Effector memory CD8-positive, alpha-beta T cell (primary cell): ENCODE results near the gene MPHOSPH9.

ENCODE experiments used
- ATAC-seq: fragments of 150-1000 bp; cut with Tn5 transposase; replicated peaks from 2 replicates; pipeline ENCODE4 v1.10.0; 2021; ENCODE audit warnings: mild to moderate bottlenecking, moderate library complexity
- DNase-seq, 3 experiments: peaks; one replicate each; pipeline ENCODE4 v3.0.0; 2021
- H3K27ac Mint-ChIP-seq, 2 donors: one replicate each; pipeline ENCODE4 v1.8.0; 2022; ENCODE audit warnings: mild to moderate bottlenecking in 2 of 2, mixed read lengths in 2 of 2, moderate library complexity in 2 of 2
- H3K27me3 Mint-ChIP-seq, 2 donors: one replicate each; pipeline ENCODE4 v1.8.0; 2022; ENCODE audit warnings: mixed read lengths in 2 of 2
- H3K36me3 Mint-ChIP-seq: one replicate; pipeline ENCODE4 v1.8.0; 2022; ENCODE audit warnings: mild to moderate bottlenecking, moderate library complexity, mixed read lengths; ENCODE audit not compliant: insufficient read depth
- H3K4me1 Mint-ChIP-seq, 2 donors: one replicate each; pipeline ENCODE4 v1.8.0; 2022; ENCODE audit warnings: low read depth in 2 of 2, mixed read lengths in 2 of 2
- H3K4me3 Mint-ChIP-seq, 2 donors: one replicate each; pipeline ENCODE4 v1.8.0; 2022; ENCODE audit warnings: mild to moderate bottlenecking in 2 of 2, mixed read lengths in 2 of 2, moderate library complexity in 2 of 2
- H3K9me3 Mint-ChIP-seq, 2 donors: one replicate each; pipeline ENCODE4 v1.8.0; 2022; ENCODE audit warnings: mixed read lengths in 2 of 2
- total RNA-seq, 9 experiments: gene quantifications; one replicate each; lab custom pipeline; 2026; lab: John Stamatoyannopoulos, UW

MPHOSPH9 gene, protein sequence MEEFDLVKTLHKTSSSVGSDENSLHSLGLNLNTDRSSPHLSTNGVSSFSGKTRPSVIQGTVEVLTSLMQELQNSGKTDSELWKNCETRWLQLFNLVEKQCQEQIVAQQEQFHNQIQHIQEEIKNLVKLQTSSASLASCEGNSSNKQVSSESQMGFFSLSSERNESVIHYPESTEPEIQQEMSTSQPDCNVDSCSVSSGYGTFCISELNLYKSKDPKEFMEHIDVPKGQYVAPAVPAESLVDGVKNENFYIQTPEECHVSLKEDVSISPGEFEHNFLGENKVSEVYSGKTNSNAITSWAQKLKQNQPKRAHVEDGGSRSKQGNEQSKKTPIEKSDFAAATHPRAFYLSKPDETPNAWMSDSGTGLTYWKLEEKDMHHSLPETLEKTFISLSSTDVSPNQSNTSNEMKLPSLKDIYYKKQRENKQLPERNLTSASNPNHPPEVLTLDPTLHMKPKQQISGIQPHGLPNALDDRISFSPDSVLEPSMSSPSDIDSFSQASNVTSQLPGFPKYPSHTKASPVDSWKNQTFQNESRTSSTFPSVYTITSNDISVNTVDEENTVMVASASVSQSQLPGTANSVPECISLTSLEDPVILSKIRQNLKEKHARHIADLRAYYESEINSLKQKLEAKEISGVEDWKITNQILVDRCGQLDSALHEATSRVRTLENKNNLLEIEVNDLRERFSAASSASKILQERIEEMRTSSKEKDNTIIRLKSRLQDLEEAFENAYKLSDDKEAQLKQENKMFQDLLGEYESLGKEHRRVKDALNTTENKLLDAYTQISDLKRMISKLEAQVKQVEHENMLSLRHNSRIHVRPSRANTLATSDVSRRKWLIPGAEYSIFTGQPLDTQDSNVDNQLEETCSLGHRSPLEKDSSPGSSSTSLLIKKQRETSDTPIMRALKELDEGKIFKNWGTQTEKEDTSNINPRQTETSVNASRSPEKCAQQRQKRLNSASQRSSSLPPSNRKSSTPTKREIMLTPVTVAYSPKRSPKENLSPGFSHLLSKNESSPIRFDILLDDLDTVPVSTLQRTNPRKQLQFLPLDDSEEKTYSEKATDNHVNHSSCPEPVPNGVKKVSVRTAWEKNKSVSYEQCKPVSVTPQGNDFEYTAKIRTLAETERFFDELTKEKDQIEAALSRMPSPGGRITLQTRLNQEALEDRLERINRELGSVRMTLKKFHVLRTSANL
- 74.8 to 143 (median 93.8) reads per million in 9 experiments for total RNA-seq

DNA sequence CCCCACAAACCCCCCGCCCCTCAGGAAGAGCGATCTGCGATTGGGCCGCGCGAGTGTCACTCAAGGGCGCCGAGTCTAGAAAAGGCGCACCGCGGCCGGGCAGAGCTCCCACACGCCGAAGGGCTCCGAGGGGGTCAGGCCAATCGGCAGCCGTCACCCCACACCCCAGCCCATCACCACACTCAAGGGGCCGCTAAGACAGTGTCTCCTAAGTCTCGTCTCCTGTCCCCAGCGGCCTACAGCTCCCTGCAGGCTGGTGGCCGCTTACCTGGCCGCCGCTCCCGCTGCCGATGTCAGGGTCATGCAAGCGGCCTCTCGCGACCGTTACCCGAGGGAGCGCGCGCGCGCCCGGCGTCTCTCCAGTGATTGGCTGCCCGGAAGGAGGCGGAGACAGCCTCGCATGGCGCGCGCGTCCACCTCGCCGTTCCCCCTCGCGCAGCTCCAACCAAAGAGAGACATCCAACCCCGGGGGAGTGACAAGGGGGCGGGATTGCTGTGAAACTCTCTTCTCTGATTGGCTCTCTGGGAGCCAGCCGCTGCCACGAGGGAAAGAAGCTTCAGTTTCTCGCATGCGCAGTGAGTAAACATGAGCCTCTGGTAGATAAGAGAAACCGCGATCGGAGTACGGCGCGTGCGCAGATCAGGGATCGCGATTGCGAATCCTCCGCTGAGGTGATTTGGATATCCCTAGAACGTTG is at the start of gene MPHOSPH9, which contains the start of gene MTRFR:
MPHOSPH9 (minus strand) TSS at position 335 of the 698 bp plus-strand sequence. CDS start 2,777 bp downstream, outside the sequence.
MTRFR (plus strand) TSS at position 630 of the 698 bp plus-strand sequence. CDS start 20,239 bp downstream, outside the sequence.
- DNase-seq, result peak; percentile 98
- H3K4me1 Mint-ChIP-seq, result peaks cover 53 to 58% of the 10 kb centered on the region in 2 donors
- ATAC-seq, result peak; percentile 90
- H3K36me3 Mint-ChIP-seq, result peaks cover 34% of the 10 kb centered on the region
- no peaks in the 10 kb centered on the region for H3K9me3 Mint-ChIP-seq
- peak within 1 kb of the TSS; percentile 97 to 100 for H3K27ac Mint-ChIP-seq
- peak within 1 kb of the TSS; percentile 92 to 100 for H3K4me3 Mint-ChIP-seq
- H3K27me3 Mint-ChIP-seq, result no peaks in the 10 kb centered on the region

DNA sequence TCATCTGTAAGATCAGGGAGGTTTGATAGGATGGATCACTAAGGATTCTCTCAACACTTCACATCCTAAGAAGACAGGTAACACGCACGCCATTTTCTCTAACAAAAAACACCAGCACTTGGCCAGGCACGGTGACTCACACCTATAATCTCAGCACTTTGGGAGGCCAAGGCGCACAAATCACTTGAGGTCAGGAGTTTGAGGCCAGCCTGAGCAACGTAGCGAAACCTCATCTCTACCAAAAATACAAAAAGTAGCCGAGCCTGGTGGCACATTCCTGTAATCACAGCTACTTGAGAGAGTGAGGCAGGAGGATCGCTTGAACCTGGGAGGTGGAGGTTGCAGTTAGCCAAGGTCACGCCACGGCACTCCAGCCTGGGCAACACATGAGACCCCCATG is 49.2 kb upstream of the MPHOSPH9 start:
- H3K27ac Mint-ChIP-seq, result no peak overlapping the region
- ATAC-seq (no peak), DNase-seq (no peak)
- H3K36me3 Mint-ChIP-seq, result no peaks in the 10 kb centered on the region
- no peaks in the 10 kb centered on the region for H3K9me3 Mint-ChIP-seq
- peaks cover 0 to 2% of the 10 kb centered on the region in 2 donors for H3K4me1 Mint-ChIP-seq
- H3K27me3 Mint-ChIP-seq, result no peaks in the 10 kb centered on the region
- H3K4me3 Mint-ChIP-seq, result no peak overlapping the region

DNA sequence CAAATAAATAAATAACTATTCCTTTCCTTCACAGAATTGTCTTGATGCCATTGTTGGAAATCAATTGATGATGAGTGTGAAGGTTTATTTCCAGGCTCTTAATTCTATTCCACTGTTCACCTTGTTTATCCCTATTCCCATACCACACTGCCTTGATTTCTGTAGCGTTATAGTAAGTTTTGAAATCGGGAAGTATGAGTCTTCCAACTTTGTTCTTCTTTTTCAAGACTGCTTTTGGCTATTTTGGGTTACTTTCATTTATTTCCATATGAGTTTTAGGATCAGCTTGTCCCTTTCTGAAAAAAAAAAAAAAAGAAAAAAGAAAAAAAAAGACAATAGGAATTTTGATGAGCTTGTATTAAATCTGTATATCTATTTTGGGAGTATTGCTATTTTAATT is 48.0 kb upstream of the MPHOSPH9 start:
- no peak for ATAC-seq
- Mint-ChIP-seq H3K36me3 (no peaks in the 10 kb centered on the region), H3K9me3 (no peaks in the 10 kb centered on the region), H3K27ac (no peak overlapping the region), H3K4me1 (peaks cover 0 to 2% of the 10 kb centered on the region in 2 donors), H3K4me3 (no peak overlapping the region), H3K27me3 (no peaks in the 10 kb centered on the region)
- DNase-seq, result no peak

DNA sequence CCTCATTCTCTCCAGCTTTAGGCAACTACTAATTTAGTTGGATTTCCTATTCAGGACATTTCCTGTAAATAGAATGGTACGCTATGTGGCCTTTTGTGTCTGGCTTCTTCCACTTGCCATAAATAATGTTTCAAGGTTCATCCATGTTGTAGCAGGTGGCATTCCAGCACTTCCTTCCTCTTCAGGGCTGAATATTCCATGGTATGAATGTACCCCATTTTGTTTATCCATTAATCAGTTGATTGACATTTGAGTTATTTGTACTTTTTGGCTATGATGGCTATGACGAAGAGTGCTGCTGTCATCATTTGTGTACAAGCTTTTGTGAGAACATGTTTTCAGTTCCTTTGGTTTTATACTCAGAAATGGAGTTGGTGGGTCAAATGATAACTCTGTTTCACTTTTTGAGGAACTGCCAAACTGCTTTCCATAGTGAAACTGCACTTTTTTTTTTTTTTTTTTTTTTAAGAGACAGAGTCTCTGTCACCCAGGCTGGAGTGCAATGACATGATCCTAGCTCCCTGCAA is 45.2 kb upstream of the MPHOSPH9 start:
- no peak overlapping the region for H3K27ac Mint-ChIP-seq
- DNase-seq, result no peak
- no peaks in the 10 kb centered on the region for H3K9me3 Mint-ChIP-seq
- ATAC-seq, result no peak
- peaks cover 0 to 2% of the 10 kb centered on the region in 2 donors for H3K4me1 Mint-ChIP-seq
- no peak overlapping the region for H3K4me3 Mint-ChIP-seq
- no peaks in the 10 kb centered on the region for H3K36me3 Mint-ChIP-seq
- H3K27me3 Mint-ChIP-seq, result no peaks in the 10 kb centered on the region

DNA sequence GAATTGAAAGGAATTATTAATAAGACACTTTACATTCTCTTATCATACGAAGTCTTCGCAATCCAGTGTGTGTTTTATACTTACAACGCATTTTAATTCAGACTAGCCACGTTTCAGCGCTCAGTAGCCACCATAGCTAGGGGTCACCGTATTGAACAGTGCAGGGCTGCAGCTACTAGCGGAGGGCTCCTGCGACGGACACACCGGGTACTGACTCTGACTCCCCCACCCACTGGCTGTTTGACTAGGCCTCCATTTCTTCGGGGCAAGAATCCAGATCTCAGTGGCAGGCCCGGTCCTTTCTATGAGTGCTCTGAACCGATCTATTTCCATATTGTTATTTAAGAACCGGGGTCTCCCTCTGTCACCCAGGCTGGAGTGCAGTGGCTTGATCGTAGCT is 40.2 kb upstream of the MPHOSPH9 start:
- no peak for ATAC-seq
- peak overlapping the region; percentile 52 to 58 for H3K4me3 Mint-ChIP-seq
- no peak for DNase-seq
- H3K4me1 Mint-ChIP-seq, result peaks cover 4 to 9% of the 10 kb centered on the region in 2 donors
- peaks cover 7% of the 10 kb centered on the region for H3K36me3 Mint-ChIP-seq
- no peaks in the 10 kb centered on the region for H3K27me3 Mint-ChIP-seq
- H3K27ac Mint-ChIP-seq, result peak overlapping the region in 1 of 2 donors; percentile 25
- no peaks in the 10 kb centered on the region for H3K9me3 Mint-ChIP-seq

DNA sequence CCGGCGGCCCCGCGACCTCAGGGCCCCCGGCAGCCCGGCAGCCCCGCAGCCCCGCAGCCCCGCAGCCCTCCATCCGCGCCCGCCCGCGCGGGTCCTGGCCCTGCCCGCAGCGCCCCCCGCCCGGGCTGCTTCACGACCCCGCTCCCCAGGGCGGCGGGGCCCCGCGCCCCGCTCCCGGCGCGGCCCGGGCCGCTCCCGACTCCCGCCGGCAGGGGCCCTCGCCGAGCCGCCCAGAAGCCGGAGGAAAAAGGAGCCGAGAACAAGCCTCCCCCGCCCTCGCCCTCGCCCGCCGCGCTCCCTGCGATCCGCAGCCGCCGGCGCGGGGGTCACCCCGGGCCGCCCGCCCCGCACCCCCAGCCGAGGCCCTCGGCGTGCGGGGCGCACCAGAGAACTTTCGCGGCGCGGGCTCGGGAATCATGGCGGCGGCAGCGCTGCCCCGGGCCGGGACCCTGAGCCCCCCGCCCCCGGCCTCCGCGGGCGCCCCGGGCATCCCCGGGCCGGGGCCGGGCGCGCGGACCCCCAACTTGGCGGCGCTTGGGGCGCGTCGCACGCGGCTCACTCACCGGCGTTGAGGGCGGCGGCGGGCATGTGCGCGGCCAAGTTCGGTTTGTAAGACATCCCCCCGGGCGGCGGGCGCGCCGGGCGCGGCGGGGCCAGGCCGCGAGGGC is 38.2 kb upstream of the MPHOSPH9 start:
- DNase-seq (peak; percentile 68 to 69 (median 68)), ATAC-seq (peak; percentile 84)
- Mint-ChIP-seq H3K36me3 (peaks cover 7% of the 10 kb centered on the region), H3K27me3 (no peaks in the 10 kb centered on the region), H3K9me3 (no peaks in the 10 kb centered on the region), H3K27ac (no peak overlapping the region), H3K4me1 (peaks cover 4 to 16% of the 10 kb centered on the region in 2 donors), H3K4me3 (no peak overlapping the region)

DNA sequence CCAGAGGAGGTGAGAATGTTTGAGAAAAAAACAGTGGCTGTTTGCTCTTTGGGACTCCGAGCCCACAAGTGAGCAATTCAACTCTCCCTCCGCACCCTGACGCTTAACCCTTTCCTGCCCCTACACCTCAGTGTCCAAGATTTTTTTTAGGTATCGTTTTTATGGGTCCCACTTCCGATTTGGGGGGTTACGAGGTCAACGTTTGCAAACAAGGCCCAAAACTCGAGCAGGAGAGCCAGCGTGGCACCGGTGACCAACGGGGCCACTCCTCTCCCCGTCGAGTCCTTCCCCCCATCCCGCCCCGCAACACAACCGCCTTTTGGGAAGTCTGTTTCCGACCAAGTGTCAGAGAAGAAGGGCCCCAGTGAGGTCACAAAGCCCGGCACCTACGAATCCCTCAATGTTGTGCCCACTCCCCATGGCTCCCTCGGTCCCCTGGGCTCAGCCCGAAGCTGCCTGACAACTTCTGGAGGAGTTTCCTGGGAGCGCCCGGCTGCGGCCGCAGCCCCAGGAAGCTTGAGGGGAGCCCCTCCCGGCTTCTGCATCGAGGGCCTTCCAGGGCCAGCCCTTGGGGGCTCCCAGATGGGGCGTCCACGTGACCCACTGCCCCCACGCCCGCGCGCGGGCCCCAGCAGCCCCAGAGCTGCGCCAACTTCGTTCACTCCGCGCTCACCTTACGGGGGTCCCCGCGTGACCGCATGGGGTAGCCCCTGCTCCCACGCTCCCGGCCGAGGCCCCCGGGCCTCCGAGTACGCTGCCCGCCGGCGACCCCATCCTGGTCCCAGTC is 37.5 kb upstream of the MPHOSPH9 start:
- Mint-ChIP-seq H3K4me1 (peaks cover 4 to 16% of the 10 kb centered on the region in 2 donors), H3K9me3 (no peaks in the 10 kb centered on the region), H3K4me3 (peak overlapping the region; percentile 75 to 77), H3K27me3 (no peaks in the 10 kb centered on the region), H3K36me3 (peaks cover 7% of the 10 kb centered on the region), H3K27ac (peak overlapping the region; percentile 41 to 70)
- no peak for DNase-seq
- ATAC-seq, result peak; percentile 7

DNA sequence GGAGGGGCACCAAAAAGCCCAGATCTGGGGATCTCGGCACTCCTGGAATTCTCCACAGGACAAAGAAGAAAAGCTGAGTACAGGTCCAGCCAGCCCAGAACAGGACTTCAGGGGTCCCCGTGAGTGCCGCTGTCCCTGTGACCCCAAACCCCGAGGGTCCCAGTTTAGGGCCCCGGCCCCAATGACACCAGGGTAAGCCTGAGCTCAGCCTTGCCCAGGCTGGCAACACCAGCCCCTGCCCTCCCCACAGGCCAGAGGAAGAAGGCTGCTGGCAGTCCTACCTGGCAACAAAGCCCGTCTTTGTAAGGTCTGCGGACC is 36.9 kb upstream of the MPHOSPH9 start:
- H3K4me1 Mint-ChIP-seq, result peaks cover 4 to 16% of the 10 kb centered on the region in 2 donors
- peak overlapping the region; percentile 41 to 70 for H3K27ac Mint-ChIP-seq
- DNase-seq (no peak), ATAC-seq (no peak)
- no peaks in the 10 kb centered on the region for H3K9me3 Mint-ChIP-seq
- peaks cover 11% of the 10 kb centered on the region for H3K36me3 Mint-ChIP-seq
- H3K4me3 Mint-ChIP-seq, result peak overlapping the region; percentile 75 to 77
- no peaks in the 10 kb centered on the region for H3K27me3 Mint-ChIP-seq

DNA sequence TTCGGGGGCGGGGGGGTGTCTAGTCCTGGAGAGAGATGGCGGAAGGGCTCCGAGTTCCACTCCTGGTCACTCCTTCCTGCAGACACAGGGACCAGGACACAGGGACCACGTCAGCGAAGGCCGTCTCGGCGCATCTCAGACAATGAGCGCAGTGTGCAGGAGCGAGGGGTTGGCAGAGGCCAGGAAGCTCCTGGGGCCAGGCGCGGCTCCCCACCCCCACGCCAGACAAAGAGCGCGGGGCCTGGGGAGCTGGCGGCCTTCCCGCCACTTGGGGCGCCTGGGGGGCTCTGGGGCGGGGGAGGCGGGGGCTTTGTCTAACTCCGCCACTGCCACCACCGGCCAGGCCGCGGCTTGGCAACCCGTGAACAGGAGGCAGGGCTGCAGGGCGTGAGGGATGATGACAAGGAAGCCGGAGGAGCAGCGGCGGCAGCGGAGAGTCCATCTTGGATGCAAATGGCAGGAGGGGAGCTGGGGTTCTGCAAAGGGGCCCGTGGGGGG is 36.5 kb upstream of the MPHOSPH9 start:
- DNase-seq (no peak), ATAC-seq (no peak)
- H3K9me3 Mint-ChIP-seq, result no peaks in the 10 kb centered on the region
- no peaks in the 10 kb centered on the region for H3K27me3 Mint-ChIP-seq
- peaks cover 11% of the 10 kb centered on the region for H3K36me3 Mint-ChIP-seq
- peaks cover 4 to 16% of the 10 kb centered on the region in 2 donors for H3K4me1 Mint-ChIP-seq
- H3K4me3 Mint-ChIP-seq, result peak overlapping the region; percentile 75 to 77
- H3K27ac Mint-ChIP-seq, result peak overlapping the region; percentile 41 to 70

DNA sequence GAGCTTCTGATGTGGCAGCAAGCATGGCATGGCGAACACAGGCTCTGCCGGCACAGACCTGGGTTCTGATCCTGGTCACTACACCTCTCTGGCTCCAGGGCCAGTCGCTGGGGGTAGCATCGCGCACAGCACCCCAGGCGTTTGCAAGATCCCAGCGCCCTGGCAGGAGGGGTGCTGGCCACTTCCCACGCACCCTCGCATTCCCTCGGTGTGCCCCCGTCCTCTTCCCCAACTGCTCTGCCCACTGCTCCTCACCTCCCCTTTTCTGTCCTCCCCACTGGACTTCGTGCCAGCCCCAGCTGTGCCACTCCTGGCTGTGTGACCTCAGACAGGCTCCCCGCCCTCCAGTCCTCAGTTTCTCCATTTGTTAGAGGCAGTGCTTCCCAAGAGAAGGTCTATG is 35.9 kb upstream of the MPHOSPH9 start:
- H3K9me3 Mint-ChIP-seq, result no peaks in the 10 kb centered on the region
- peak overlapping the region in 1 of 2 donors; percentile 70 for H3K27ac Mint-ChIP-seq
- H3K27me3 Mint-ChIP-seq, result no peaks in the 10 kb centered on the region
- no peak for DNase-seq
- ATAC-seq, result no peak
- peaks cover 4 to 16% of the 10 kb centered on the region in 2 donors for H3K4me1 Mint-ChIP-seq
- peaks cover 11% of the 10 kb centered on the region for H3K36me3 Mint-ChIP-seq
- peak overlapping the region; percentile 18 to 75 for H3K4me3 Mint-ChIP-seq

DNA sequence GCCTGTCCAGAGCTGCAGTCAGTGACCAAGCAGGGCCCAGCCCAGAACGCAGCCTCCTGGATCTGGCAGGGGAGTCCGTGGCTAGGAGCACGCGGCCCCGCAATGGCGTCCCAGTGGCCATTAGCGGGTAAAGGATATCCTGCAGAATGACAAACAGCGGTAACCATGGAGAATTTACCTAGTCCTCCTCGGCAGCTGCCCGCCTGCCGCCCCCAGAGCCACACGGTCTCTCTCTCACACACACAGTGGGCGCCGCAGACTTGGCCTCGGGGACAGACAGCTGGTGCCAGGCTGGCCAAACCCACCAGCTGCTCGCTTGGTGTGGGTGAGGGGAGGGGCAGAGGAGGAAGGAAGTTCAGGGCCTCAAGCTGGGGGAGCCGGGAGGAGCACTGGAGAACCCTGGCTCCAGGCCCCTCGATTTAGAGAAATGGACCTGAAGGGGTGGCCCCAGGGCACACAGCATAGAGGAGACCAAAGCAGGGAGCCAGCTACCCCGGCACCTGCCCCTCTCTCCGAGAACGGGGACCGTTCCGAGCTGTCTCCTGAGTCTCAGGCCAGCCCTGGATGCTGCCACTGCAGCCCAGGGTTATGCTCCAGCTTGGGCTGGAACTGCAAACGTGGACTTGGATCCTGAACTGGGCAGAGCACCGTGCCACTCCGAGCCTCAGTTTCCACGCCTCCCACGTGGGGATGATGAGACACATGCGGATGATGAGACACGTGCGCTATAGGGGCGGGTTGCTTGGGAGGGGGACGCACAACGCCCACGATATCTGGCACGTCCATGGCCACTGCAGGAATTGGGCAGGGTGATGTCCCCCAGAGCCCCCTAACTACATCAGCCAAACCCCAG is 35.3 kb upstream of the MPHOSPH9 start:
- H3K27ac Mint-ChIP-seq, result no peak overlapping the region
- H3K4me3 Mint-ChIP-seq, result peak overlapping the region in 1 of 2 donors; percentile 48
- no peak for DNase-seq
- ATAC-seq, result no peak
- no peaks in the 10 kb centered on the region for H3K27me3 Mint-ChIP-seq
- H3K4me1 Mint-ChIP-seq, result peaks cover 4 to 19% of the 10 kb centered on the region in 2 donors
- H3K36me3 Mint-ChIP-seq, result peaks cover 11% of the 10 kb centered on the region
- no peaks in the 10 kb centered on the region for H3K9me3 Mint-ChIP-seq
